GM19438 (cell line): ENCODE data around the gene GPAM.
A peak's percentile ranks its signal among the peaks of the same experiment; 100 is the strongest.

ENCODE experiments used
- ATAC-seq: cut with Tn5 transposase; IDR thresholded peaks from one replicate; pipeline ENCODE4 v1.9.1; 2021; ENCODE audit warnings: low read depth; ENCODE audit not compliant: unreplicated experiment

GPAM gene

DNA sequence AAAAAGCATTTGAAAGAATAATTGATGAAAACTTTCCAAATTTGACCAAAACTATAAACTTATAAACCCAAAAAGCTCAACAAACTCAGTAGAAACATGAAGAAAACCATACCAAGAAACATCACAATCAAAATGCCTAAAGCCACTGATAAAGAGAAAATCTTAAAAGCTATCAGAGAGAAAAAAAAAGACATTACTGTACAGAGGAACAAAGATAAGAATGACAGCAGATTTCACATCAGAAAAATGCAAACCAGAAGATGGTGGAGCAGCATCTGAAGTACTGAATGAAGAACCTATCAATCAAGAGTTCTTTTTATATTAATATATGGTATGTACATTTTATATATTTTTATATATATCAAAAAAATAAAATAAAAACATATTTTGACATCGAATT, 2.4 kb upstream of the GPAM start:
- no peak for ATAC-seq

DNA sequence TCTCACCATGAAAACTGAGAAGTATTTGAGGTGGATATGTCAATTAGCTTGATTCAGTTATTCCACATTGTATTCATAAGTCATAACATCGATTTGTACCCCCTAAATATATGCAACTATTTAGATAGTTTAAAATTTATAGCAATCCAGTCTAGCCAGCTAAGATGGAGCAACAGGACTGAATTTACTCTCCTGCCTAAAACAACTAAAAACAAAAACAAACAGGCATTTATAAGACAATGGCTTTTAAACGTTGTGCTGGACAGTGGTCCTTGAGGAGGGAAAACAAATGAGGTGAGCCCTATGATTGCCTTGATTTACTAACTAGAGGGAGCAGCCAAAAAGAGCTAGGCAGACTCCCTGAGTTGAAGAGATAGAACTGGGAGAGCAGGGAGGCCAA, 814 bp upstream of the GPAM start:
- ATAC-seq = no peak

DNA sequence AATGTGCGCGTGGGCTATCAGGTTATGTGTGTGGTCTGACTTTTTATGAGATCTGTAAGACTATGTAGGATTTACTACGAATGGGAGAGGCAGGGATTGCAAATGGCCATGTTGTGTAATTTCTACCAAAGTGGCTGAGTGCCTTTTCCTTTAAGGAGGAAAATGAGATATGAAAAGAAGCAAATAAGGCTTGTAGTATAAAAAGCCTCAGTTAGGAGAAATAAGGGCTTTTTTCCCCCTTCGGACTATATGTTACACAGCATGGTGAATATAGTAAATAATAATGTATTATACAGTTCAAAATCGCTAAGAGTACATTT, 447 bp upstream of the GPAM start:
- no peak for ATAC-seq

DNA sequence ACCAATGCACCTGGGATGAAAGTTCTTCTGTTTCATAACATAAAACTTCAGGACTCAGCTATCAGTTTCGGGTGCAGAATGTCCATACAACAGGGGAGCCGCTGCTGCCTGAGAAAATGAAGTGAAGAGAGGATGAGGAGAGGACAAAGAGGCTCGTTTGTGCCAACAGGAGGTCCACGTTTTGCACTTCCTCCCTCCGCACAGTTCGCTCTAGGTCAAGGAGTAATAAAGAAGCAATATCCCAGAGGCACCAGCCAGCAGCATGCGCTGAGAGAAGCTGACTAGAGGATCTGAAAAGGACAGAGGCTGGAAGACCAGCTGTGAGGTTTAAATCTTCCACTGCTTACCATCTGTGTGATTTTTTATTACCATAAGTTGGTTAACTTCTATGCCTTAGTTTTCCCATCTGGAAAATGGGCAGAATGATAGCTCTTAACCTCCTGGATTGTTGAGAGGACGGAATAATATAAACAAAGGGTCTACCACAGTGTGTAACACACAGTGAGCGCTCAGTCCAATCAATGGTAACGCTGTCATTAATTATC, 709 bp downstream of the GPAM start:
- ATAC-seq = no peak

DNA sequence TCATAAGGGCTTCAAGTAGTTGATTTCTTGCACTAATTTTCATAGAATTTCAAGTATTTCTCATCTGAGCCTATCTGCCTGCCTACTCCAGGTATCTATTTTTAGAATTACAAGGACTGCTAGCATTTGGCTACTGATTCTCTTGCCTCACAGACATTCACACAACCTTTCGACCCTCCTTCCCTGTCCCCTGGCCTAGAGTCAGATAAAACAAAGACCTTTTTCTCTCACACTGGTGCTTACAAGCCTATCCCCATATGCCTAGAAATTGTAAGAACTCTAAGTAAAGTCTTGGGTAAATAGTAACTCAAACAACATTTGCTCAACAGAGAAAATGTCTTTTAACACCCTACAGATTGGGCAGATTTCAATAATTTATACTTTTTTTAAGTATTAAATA, 6.3 kb downstream of the GPAM start:
- ATAC-seq = no peak

DNA sequence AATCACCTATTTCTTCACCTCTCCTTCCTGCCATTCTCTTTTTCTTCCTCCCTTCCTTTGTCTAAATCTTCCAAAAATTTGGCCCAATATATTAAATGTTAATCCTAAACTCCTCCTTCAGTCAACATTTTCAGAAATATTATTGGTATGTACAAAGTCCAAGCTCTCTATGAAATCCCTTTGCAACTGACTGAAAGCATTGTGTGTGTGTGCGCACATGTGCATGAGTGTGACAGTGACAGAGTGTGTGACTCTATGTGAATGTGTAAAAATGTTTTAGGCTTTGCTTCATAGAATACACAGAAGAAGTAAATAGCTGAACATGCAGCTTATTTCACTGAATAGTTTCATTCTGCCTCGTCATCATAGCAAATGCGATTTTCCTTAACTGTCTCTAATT, 7.0 kb downstream of the GPAM start:
- ATAC-seq = no peak

DNA sequence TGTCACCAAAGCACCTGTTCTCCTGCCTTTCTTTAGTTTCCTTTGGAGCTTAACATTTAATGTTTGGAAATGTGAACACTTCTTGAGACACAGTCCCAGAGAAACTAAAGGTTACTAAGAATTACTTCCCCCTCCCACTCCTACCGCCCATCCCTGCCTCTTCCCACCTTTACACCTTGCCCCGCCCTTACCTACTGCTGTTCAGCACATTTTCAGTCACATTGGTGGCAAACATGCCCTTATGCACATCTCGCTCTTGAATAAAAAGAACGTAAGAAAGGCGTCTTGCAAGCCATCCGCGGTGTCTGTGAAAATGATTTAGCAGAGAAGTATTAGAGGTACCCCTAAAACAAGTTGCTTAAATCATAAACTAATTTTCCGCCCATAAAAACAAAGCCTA, 8.2 kb downstream of the GPAM start:
- ATAC-seq = no peak

DNA sequence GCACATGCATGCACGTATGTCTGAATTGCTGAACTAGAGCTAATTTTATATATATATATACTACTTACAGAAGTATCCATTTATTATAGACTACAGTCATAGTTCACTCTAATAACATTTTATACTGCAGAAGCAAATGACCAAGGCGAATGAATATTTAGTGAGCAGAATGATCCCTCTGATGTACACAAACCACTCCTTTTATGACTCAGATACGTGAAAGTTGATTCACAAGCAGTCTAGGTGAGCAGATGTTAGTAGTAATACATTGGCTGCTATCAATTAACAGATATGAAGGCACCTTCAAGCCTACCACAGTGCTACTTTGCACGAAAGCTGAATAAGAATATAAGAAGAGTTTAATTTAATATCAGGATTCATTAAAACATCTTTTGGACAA, 10.4 kb downstream of the GPAM start:
- ATAC-seq = no peak

DNA sequence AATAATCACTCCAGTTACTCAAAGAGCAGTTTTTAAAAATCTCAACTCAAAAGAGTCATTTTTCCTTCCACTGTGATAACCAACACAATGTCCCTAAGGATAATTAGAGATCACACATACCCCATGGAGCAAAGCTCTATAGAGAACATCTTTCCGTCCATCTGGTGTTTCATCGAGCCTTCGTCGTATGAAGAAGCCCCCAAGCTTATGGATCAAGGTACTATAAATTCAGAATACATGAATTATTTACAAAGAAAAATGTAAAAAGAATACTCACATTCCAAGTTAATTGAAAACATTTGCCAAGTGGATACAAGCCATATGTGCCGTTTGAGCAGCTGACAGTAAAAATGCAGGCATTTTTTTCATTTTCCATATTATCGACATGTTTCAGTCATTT, 14.8 kb downstream of the GPAM start:
- no peak for ATAC-seq

DNA sequence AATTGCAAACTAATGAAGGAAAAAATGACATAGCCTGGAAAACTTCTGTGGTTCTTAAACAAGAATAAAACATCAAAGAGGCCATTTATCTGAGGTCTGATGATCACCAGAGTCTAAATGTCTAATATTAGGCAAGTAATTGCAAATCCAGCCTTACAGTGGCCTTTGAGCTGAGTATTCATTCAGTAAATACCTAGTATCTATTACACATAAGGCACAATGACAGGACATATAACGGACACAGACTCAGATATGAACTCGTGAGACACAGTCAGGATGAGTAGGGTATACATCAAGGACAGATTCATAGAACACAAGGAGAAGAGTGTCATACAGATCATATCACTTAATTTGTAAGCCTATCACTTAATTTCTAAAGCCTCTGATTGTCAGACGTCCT, 16.8 kb downstream of the GPAM start:
- ATAC-seq = no peak

DNA sequence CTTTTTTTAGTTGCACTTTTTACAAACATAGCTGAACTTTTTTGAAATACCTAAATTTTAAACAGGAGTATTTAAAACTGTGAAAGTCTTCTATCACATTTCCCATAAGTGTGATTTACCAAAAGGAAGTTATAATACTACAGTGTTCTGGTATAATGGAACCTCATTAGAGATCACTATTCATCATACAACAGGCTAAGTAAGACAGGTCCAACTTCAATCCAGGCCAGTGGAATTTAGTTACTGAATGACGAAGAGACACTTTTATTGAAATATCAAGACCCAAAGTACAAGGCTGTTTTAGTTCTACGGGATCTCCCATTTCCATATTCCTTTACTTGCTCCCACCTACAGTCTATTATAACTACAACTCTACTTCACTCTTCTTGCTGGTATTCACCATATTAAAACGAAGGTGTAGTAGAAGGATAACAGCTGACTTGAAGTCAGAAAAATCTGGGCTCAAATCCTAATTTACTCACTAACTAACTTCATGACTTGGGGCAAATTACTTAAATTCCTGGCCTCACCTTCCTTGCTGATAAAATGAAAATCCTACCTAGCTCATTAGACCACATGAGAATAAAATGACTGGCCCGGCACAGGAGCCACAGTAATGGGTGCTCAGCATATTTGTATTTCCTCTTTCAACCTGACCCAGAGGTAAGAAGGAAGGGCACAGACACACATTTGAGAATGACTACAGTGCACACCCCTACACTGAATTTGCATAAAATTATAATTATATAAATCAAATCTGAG, 21.6 kb downstream of the GPAM start:
- no peak for ATAC-seq

DNA sequence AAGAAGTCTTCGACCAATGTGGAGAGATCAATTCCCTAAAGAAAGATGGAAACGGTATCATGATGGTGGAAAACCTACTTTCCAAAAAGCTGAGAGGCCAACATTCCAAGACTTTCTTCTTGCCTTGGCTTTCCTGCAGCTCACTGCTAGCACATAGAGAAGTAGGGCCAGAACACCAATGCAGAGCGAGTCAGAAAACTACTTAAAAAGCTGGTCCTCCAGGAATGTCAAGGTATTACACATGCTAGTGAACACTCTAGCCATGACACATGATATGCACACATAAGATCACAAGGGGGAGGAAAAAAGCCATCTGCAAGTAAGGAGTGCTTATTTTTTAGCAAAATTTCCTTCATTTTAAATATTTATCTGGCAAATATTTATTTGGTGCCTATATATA, 22.7 kb downstream of the GPAM start:
- ATAC-seq = no peak

DNA sequence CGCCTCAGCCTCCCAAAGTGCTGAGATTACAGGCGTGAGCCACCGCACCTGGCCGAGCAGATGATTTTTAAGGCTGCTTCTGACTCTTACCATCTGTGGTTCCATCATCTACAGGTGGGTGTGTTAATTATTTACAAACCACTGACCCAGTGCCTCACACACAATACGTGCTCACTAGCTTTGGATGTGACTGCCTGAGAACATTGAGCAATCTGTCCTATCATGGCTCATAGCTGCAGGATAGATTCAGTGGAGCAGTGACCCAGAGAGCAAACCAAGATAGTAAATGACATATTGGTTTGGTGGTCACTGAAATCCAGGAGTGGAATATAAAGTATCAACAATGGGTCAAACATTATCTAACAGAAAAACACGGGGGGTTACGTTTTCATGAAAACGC, 24.1 kb downstream of the GPAM start:
- ATAC-seq = no peak

DNA sequence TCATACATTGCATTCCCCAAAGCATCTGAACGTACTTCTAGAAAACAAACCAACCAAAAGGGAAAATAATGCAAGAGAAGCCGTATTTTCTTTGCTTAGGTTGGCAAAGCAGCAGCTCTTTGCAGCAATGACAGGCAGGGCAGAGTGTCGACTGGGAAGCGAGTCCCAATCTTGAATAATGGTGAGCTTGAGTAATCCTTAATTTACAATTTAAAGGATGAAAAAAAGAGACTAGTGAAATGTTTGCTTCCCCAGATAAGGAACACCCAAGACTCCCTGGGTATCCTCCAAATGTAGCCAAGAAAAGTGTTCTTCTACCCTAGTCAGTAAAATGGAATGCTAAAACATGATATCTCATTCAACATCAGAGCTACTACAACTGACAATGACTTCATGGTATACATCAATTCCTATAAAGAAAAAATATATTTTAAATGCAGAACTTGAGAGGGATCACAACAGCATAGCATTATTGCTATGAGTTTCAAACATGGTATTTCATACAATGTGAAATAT, 32.0 kb downstream of the GPAM start:
- no peak for ATAC-seq

DNA sequence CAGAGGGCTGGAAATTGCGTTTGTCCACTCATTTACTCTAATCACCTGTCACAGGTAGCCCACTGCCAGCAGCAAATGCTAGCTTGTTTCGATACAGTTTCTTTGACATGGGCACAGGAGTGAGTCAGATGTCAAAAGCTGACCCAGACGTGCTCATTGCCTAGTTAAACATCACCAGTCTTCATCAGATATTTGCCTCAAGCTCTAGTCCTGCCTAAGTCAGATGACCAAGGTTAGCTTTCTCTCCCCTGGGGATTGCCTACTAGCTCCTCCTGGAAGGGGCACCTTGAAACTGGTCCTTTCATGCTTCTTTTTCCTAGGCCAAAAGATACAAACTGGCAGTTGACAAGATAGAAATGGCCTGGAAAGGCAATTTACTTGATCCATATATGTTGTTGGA, 35.2 kb downstream of the GPAM start:
- no peak for ATAC-seq

DNA sequence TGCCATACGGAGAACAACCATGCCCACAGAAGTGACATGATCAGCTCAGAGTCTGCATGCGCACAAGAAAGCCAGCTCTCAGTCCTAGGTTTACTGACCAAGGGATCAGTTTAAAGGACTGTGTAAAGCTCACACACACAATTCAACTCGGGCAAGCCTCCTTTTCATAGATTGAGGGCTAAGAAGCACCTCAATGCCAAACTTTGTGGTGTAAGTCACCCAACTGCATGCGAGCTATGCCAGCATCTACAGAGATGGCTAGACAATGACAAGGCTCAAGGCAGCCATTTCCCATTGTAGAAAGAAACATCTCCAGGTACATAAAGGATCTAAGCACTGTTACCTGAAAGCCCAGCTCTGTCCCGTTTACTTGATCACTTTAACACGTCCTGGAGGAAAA, 36.8 kb downstream of the GPAM start:
- no peak for ATAC-seq

DNA sequence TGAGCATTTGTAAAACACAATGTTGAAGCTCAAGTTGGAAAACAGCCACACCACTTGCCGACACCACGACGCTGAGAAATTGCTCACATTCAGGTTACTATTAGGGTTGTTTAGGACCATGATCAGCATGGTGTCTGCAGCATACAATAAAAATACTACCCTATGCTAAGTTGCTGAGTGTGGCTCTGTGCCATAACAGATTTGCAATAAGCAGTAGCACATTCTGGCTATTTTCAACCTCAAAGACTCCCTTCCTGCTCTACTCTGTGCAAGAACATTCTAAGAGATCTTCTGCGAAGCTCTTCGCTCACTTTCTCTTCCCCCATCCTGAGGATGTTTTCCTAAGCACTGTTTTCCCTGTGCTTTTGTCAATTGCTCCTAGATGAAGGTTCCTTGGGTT, 38.3 kb downstream of the GPAM start:
- ATAC-seq = no peak

DNA sequence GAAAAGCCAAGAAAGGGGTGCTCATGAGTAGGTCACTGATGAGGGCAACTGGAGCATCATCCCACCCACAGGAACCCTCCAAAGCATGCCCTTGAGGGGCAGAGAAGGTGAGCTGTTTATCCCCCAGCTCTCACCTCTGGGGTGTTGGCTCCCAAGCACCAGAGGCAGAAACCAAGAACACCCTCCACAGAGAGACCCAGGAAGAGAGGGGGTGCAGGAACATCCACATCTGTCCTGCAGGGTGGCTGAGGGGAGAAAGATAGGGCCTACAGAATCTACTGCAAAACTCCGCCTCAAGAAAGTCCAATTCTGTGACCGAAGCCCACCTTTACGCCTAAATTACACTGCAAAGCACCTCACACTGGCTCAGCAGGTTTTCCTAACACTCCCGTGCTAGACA, 40.1 kb downstream of the GPAM start:
- ATAC-seq = no peak

DNA sequence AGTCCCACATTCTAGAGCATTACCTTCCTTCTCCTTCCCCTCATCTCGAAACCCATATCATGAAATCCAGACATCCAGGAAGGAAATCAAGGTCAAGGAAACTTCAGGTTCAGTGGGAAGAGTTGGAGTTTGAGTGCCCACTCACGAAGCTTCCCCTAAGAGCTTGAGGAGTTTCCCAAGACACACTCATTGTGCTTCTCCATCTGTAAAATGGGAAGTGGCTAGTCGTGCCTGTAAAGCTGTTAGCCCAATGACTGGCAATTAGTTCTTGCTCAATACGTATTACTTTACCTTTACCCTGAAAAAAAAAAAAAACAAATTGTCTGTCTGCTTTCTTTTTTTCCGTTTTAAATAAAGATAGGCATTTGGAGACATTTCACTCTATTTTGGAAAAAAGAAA, 42.3 kb downstream of the GPAM start:
- ATAC-seq = no peak

DNA sequence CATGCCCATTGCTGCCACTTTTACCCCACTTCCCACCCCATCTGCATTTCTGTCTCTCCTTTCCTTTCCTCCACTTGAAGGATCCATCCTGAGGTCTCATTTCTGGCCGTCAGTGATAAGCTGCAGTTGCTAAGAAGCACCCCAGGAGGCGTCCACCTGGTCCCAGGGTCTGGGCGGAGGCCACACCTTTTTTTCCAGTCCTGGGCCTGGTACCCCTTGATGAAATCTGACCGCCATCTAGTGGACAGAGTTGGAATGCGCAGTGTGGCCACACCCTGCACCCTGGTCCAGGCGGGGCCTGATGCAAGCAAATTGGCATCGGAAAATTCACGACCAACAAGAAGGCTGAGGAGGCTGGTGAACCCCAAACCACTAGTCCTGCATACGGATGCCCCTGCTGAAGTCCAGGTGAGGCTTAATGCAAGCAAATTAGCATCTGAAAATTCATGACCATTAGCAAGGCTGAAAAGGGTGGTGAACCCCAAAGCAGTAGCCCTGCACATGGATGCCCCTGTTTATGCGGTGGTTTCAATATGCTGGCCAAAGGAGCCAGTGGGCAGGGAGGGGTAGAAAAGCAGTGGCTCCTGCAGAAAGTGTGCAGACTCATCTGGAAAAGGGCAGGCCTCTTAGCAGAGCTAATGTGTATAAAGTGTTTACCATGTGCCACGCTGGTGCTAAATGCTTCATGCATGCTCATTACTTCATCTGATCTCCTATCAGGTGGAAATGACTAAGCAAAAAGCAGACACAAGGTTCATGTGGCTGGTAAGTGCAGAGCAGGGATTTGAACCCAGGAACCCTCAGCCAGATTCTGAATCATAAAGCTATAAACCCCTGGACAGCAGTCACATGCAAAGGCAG, 43.2 kb downstream of the GPAM start:
- peak; percentile 98 for ATAC-seq

DNA sequence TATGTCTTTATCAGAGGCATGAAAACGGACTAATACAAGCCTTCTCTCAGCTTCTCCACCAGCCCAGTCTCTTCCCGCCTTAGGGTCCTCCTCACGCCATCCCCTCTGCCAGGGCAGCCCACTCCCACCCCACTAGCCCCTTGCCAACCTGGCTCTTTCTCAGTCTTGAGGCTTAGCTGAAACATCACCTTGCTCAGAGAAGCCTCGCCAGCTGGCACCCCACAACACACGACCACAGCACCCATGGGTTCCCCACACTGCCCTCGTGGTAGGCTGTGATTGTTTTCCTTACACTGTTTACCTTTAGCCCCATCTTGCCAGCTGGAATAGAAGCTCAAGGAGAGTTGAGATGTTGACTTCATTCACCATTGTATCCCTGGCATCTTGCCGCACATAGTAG, 44.4 kb downstream of the GPAM start:
- ATAC-seq = no peak
